Hematopoietic multipotent progenitor cell treated with erythropoietin and hydrocortisone succinate and interleukin-3 and kit ligand, for 4 days (in vitro differentiated cells): ENCODE results near the gene NEUROG1.

Experiments used
- DNase-seq: peaks from one replicate; pipeline ENCODE4 v3.0.0-alpha.2; 2015

NEUROG1 gene

GRCh38 chr5:135491552-135492318, 44.0 kb downstream of the NEUROG1 start:
- DNase-seq: peak; percentile 58

- peak; percentile 24 for DNase-seq
Observed at GRCh38 chr5:135491038-135491551, 44.7 kb downstream of the NEUROG1 start.

- no peak for DNase-seq
Observed at GRCh38 chr5:135490245-135491037, 45.3 kb downstream of the NEUROG1 start.

- no peak for DNase-seq
Observed at GRCh38 chr5:135489466-135490244, 46.1 kb downstream of the NEUROG1 start.

GRCh38 chr5:135488727-135489465, 46.9 kb downstream of the NEUROG1 start:
- peak; percentile 56 for DNase-seq

GRCh38 chr5:135487839-135488514, 47.8 kb downstream of the NEUROG1 start:
- DNase-seq: no peak

GRCh38 chr5:135487037-135487395, 48.7 kb downstream of the NEUROG1 start:
- no peak for DNase-seq

GRCh38 chr5:135486131-135487036, 49.4 kb downstream of the NEUROG1 start:
- peak; percentile 63 for DNase-seq

GRCh38 chr5:135484674-135485086, 51.1 kb downstream of the NEUROG1 start:
- no peak for DNase-seq
